AG04449 (cell line): ENCODE data around the gene KCNB1.

ENCODE experiments used
- CTCF ChIA-PET: fragments of 350-600 bp; formaldehyde crosslinking; extraction: SDS; loops from one replicate; lab custom pipeline; 2021; ENCODE audit warnings: antibody characterized with exemption; lab: Yijun Ruan, JAX
- POLR2A ChIA-PET: fragments of 400-600, 350-600 bp; formaldehyde crosslinking; extraction: SDS; loops from one replicate; lab custom pipeline; 2020; ENCODE audit warnings: antibody characterized with exemption, inconsistent platforms; lab: Yijun Ruan, JAX
- DNase-seq: peaks from one replicate; pipeline ENCODE4 v3.0.0-alpha.2; 2010; ENCODE audit warnings: low read depth, low spot score
- H3K4me3 ChIP-seq: 2 replicates; pipeline ENCODE4 v1.5.1; 2011; ENCODE audit warnings: low read depth, mild to moderate bottlenecking, control low read depth, low read length
- TF ChIP-seq, protein P1 (sequence below): IDR thresholded peaks from one replicate; pipeline ENCODE4 v1.5.1; 2011; ENCODE audit warnings: mild to moderate bottlenecking, moderate library complexity, low read length, control low read depth, inconsistent platforms; ENCODE audit not compliant: insufficient read depth; ENCODE audit errors: missing control alignments

Gene KCNB1

GRCh38 chr20:49426873-49427272 lies 55.6 kb downstream of the KCNB1 start:
- ChIA-PET POLR2A (no interaction called here), CTCF (interaction anchor here (1.1 to 2.0 kb wide), 3 partner anchors 10 to 57 kb away, joined by 3 to 6 read pairs (median 3); no protein-coding TSS in a partner anchor)
- TF ChIP-seq, protein P1, sequence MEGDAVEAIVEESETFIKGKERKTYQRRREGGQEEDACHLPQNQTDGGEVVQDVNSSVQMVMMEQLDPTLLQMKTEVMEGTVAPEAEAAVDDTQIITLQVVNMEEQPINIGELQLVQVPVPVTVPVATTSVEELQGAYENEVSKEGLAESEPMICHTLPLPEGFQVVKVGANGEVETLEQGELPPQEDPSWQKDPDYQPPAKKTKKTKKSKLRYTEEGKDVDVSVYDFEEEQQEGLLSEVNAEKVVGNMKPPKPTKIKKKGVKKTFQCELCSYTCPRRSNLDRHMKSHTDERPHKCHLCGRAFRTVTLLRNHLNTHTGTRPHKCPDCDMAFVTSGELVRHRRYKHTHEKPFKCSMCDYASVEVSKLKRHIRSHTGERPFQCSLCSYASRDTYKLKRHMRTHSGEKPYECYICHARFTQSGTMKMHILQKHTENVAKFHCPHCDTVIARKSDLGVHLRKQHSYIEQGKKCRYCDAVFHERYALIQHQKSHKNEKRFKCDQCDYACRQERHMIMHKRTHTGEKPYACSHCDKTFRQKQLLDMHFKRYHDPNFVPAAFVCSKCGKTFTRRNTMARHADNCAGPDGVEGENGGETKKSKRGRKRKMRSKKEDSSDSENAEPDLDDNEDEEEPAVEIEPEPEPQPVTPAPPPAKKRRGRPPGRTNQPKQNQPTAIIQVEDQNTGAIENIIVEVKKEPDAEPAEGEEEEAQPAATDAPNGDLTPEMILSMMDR = no peak
- H3K4me3 ChIP-seq = no peak overlapping the region
- no peak for DNase-seq

DNA sequence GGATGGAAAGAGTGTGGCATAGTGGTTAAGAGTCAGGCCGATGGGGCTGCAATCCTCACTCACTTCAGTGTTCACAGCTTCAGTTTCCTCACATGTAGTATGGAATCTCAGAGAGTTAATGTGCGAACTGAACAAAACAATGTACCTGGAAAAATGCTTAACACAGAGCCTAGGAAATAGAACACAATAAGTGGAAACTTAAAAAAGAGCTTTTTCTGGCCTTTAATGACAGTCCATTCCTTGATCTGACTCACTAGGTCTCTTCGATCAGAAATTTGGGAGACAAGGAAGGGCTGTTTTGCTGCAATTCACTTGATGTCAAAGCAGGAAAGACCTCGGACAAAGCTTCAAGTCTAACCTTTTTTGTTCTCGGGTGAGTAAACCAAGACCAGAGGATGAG lies 56.1 kb downstream of the KCNB1 start:
- H3K4me3 ChIP-seq = no peak overlapping the region
- TF ChIP-seq, protein P1 = no peak
- DNase-seq = no peak
- ChIA-PET CTCF (interaction anchor here (1.1 to 2.0 kb wide), 3 partner anchors 10 to 58 kb away, joined by 3 to 6 read pairs (median 3); no protein-coding TSS in a partner anchor), POLR2A (no interaction called here)

DNA sequence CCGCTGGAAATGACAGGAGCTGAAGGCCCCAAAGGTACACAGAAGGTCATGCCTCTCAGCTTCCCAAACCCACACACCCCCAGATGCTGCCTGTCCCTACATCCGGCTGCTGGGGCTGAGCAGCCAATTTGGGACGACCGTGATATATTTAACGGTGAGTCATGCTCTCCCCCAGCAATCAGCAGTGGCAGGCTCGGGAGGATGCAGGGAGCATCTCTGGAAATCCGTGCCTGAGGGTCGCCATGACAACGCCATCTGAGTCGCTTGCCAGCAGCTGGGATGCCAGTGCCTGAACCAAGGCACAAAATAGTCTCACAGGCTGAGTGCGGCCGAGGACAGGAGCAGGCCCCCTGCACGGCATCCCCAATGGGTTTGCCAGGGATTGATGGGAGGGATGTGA lies 57.9 kb downstream of the KCNB1 start:
- H3K4me3 ChIP-seq = no peak overlapping the region
- POLR2A ChIA-PET = no interaction called here
- CTCF ChIA-PET = no interaction called here
- TF ChIP-seq, protein P1 = no peak
- no peak for DNase-seq

DNA sequence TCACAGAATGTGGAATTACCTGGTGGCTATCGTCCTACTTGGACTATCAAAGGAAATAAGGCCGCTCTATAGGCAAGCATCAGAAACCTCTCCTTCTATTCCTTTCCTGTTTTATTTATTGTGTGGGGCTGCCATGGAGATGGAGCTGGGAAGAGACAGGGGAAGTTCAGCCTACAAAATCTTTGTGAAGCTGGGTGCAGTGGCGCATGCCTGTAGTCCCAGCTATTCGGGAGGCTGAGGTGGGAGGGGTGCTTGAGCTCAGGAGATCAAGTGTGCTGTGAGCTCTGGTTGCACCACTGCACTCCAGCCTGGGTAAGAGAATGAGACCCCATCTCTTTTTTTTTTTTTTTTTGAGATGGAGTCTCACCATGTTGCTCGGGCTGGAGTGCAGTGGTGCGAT lies 60.3 kb downstream of the KCNB1 start:
- POLR2A ChIA-PET = no interaction called here
- CTCF ChIA-PET = interaction anchor here (0.6 kb wide), 2 partner anchors 26 to 865 kb away, joined by 3 read pairs; no protein-coding TSS in a partner anchor

DNA sequence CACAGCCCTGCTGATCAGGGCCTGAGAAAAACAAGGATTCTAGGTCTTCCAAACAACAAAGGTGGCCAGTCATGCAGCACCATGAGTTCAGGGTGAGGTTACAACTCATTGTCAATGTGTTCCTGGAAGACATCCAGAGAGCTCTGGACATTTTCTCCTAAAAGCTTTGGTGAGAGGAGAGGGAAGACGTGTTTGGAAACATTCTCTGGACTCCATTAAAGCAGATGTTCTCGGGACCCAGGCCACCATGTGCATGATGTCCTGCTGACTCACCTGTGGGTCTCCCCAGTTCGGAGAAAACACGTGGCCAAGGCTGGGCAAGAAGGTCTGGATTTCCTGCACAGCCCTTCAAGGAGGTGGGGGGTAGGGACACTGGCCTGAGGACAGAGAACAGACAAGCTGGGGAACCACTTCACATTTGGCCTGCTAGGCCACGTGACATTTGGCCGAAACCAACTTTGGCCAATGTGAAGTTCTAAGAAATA lies 61.6 kb downstream of the KCNB1 start:
- TF ChIP-seq, protein P1 = no peak
- CTCF ChIA-PET = no interaction called here

More for the DNA sequence above, 60.3 kb downstream of the KCNB1 start:
- DNase-seq = no peak
- TF ChIP-seq, protein P1 = no peak
- H3K4me3 ChIP-seq = no peak overlapping the region

GRCh38 chr20:49420292-49420691 lies 62.2 kb downstream of the KCNB1 start:
- no peak for DNase-seq
- ChIA-PET CTCF (no interaction called here), POLR2A (no interaction called here)
- no peak overlapping the region for H3K4me3 ChIP-seq
- TF ChIP-seq, protein P1 = no peak

More for the DNA sequence above, 61.6 kb downstream of the KCNB1 start:
- no peak for DNase-seq
- H3K4me3 ChIP-seq = no peak overlapping the region
- POLR2A ChIA-PET = no interaction called here
